ENCODE data around the gene PCCA. TPM values are rescaled to one million over a fixed set of nuclear protein-coding genes. Genes with fewer than 3 reads are reported as not detected.

PCCA gene
- polyA plus RNA-seq, 1 experiment: 3.0 TPM

- Histone ChIP-seq H3K27me3 (ENCODE audit: control insufficient read depth, insufficient read depth, low read length) (no peaks in the 10 kb centered on the region), H3K4me3 (ENCODE audit: low read depth, low read length) (no peak overlapping the region), H3K36me3 (ENCODE audit: control insufficient read depth, insufficient read depth, low read length) (no peaks in the 10 kb centered on the region; the same call in 1 of the 2 replicates)
- no peak for TF ChIP-seq CTCF (IDR thresholded peaks at IDR 0.05; ENCODE audit: insufficient read depth, low read depth, low read length)
- DNase-seq (ENCODE audit: low read depth): no peak
- ChIA-PET CTCF (interaction anchor here (0.7 kb wide), 1 partner anchor 31 kb away, joined by 3 read pairs; no protein-coding TSS in a partner anchor), POLR2A (no interaction called here)
Measured at GRCh38 chr13:100399455-100399854, 310.6 kb downstream of the PCCA start.

GRCh38 chr13:100403675-100404074, 314.8 kb downstream of the PCCA start:
- H3K36me3 ChIP-seq (ENCODE audit: control insufficient read depth, insufficient read depth, low read length): no peaks in the 10 kb centered on the region; the same call in 1 of the 2 replicates
- ChIA-PET POLR2A (no interaction called here), CTCF (interaction anchor here (0.6 kb wide), 1 partner anchor 1944 kb away, joined by 3 read pairs; no protein-coding TSS in a partner anchor)
- no peak for DNase-seq (ENCODE audit: low read depth)
- no peak for TF ChIP-seq CTCF (IDR thresholded peaks at IDR 0.05; ENCODE audit: insufficient read depth, low read depth, low read length)
- H3K27me3 ChIP-seq (ENCODE audit: control insufficient read depth, insufficient read depth, low read length): no peaks in the 10 kb centered on the region
- no peak overlapping the region for H3K4me3 ChIP-seq (ENCODE audit: low read depth, low read length)

- no peak overlapping the region for H3K4me3 ChIP-seq (ENCODE audit: low read depth, low read length)
- no peak for TF ChIP-seq CTCF (IDR thresholded peaks at IDR 0.05; ENCODE audit: insufficient read depth, low read depth, low read length)
- H3K27me3 ChIP-seq (ENCODE audit: control insufficient read depth, insufficient read depth, low read length): no peaks in the 10 kb centered on the region
- ChIA-PET CTCF (no interaction called here), POLR2A (no interaction called here)
- DNase-seq (ENCODE audit: low read depth): no peak
- no peaks in the 10 kb centered on the region for H3K36me3 ChIP-seq (ENCODE audit: control insufficient read depth, insufficient read depth, low read length)
Measured at GRCh38 chr13:100409132-100409531, 320.2 kb downstream of the PCCA start.

- no peak for TF ChIP-seq CTCF (IDR thresholded peaks at IDR 0.05; ENCODE audit: insufficient read depth, low read depth, low read length)
- DNase-seq (ENCODE audit: low read depth): no peak
- ChIA-PET CTCF (interaction anchor here (0.6 kb wide), 1 partner anchor 53 kb away, joined by 3 read pairs; no protein-coding TSS in a partner anchor), POLR2A (interaction anchor here (0.7 kb wide), 1 partner anchor 60 kb away, joined by 7 read pairs; no protein-coding TSS in a partner anchor)
- Histone ChIP-seq H3K36me3 (ENCODE audit: control insufficient read depth, insufficient read depth, low read length) (no peaks in the 10 kb centered on the region), H3K4me3 (ENCODE audit: low read depth, low read length) (no peak overlapping the region), H3K27me3 (ENCODE audit: control insufficient read depth, insufficient read depth, low read length) (no peaks in the 10 kb centered on the region)
Measured at GRCh38 chr13:100423375-100423774, 334.5 kb downstream of the PCCA start.

GRCh38 chr13:100428986-100429385, 340.1 kb downstream of the PCCA start:
- Histone ChIP-seq H3K27me3 (ENCODE audit: control insufficient read depth, insufficient read depth, low read length) (no peaks in the 10 kb centered on the region), H3K36me3 (ENCODE audit: control insufficient read depth, insufficient read depth, low read length) (no peaks in the 10 kb centered on the region), H3K4me3 (ENCODE audit: low read depth, low read length) (no peak overlapping the region)
- TF ChIP-seq CTCF (IDR thresholded peaks at IDR 0.05; ENCODE audit: insufficient read depth, low read depth, low read length): no peak
- POLR2A ChIA-PET: no interaction called here
- CTCF ChIA-PET: no interaction called here
- DNase-seq (ENCODE audit: low read depth): no peak
